Activated CD4-positive, CD25-positive, alpha-beta regulatory T cell treated with anti-CD3 and anti-CD28 coated beads, Interleukin-2, amount 50 U/mL, for 16 hours (primary cell): ENCODE results near the gene ZNF503.

Source experiments
- DNase-seq: peaks from one replicate; pipeline ENCODE4 v3.0.0-alpha.2; 2020; ENCODE audit warnings: low read depth, low spot score

The ZNF503 gene

GRCh38 chr10:75406462-75407223 lies 5.1 kb upstream of the ZNF503 start:
- no peak for DNase-seq

DNA sequence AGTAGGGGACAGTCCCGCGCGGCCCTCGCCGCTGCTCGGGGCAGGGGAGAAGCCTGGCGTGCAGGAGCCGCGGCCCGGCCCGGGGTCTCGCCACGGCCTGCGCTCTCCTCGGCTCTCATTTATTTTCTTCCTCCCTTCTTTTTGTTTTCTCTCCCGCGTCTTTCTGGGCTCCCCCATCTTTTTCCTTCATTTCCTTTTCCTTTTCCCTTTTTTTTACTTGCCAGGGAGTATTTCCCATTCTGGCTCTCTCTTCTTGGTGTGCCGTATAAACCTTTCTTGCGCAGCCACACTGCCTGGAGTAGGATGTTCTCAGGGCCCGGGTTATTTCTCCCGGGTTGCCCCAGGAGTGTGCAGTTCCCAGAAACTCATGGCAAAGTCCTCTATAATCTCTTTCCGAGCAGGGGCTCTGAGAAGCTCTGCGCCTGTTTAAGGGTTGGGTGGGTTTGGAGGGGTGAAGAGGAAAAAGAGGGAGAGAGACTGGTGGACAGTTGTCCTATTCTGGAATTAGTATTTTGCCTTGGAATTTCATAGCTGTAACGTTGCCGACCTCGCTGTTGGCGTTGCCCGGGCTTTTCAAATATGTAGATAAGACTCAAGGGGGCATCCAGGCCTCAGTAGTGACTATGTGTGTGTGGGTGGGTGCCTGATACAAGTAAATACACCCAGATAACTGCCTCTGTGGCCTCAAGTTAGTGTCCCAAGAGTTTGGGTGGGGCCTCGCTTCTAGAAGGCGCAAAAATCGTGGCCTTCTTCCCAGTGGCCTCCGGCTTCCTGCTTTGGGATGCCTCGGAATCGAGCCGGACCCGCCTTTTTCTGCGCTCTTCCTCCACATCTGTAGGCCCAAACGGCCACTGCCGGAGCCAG lies 4.3 kb upstream of the ZNF503 start:
- DNase-seq, result no peak

DNA sequence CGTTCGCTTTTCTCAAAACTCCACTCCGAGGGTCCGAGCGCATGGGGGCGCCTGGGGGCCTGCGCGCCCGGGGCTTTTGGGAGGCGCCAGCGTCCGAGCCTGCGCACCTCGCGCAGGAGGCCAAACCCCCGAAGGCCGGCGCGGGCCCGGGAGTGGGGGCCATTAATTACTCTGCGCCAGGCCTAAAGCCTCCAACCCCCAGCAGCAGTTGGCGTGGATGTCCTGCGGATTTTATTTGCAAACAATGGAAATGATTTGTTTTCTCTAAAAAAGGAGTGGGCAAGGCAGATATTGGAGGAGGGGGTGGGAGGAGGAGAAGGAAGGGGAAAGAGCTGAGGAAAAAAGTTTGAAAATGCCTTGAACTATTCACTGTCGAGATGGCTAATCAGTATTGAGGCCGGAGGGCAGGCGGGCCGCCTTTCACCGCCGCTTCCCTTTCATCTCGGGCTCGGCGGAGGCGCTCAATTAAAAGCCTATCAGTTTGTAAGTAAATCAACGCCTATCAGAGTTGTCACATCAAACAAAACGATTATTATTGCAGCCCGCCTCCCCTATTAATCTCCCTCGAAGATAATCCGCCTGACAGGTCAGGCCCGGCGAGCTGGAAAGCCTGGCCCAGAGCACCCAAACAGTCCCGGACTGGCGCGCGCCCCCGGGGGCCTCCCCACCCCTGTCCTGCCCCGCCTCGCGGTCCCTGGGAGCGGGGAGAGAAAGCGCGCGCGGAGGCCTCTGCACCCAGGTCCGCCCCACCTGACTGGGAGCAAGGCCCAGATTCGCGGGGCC lies 3.4 kb upstream of the ZNF503 start:
- DNase-seq, result no peak

DNA sequence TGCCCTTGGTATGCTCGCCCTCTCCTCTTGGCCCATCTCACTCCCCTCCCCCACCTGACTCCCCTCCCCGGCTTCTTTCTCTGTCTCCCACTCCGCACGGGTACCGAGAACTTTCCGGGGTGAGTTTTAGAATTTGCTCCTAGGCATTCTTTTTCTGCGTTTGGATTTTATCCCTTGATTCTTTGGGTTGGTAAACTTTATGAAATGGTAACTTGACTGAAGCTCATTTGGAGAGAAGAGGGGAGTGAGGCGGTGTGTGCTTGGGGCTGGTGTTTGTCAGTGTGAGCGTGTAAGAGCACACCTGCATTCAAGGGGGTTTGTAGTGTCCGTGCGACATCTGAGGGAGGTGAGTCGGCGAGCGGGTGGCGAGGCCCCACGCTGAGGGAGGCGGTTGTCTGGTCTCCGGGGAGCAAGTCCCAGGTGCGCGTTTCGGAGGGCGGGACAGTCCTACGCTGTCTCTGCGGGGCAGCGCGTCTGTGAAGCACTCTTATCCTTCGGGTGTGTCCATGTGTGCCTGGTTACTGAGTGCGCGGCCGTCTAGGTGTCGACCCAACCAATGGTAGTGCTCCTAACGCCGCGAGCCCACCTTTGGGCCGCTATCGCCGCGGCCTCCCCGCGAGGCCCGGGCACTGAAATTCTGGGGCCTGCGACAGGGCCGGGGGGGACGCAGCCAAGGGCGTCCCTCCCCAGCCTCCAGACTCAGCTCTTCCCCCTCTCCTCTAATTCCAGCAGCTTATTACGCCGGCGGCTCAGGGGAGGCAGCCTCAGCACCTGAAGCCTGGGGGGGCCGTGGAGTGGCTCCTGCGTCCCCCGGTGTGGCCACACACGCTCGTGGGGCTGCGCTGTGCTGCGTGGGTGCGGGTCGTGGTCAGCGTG lies 2.6 kb upstream of the ZNF503 start:
- no peak for DNase-seq

GRCh38 chr10:75403144-75403938 lies 1.8 kb upstream of the ZNF503 start:
- no peak for DNase-seq

GRCh38 chr10:75402486-75403143 lies 1.1 kb upstream of the ZNF503 start:
- no peak for DNase-seq

DNA sequence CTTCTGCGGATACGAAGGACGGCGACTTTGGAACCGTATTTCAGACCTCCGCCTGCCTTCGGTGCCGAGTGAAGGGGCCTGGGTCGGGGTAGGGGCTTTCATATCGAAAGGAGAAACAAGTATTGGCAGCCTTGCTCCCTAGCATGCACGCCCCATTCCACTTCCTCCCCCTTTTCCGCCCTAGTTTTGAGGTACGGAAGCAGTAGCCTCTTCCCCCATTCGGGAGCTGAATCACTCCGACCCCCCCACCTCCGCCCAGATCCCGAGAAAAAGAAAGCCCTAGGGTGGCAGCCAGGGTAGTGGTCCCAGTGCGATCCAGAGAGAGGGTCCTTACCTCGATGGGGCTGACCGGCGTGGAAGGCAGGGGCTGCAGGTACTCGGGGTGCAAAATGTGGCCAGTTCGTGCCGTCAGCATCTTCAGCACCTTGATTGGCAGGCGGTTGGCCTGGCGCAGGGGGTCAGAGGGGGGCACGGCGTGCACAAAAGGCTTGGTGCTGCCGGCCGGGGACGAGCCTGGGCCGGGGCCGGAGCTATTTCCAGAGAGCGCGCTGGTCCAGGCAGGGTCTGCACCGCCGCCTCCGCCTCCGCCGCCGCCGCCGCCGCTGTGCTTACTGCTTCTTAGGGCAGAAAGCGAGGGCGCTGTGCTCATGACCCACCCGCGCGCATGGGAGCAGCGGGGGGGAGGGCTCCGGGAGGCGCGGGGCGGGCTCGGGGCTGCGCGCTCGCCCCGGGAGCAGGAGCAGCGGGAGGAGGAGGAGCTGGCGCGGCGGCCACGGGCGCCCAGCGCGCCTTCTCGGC lies 594 bp downstream of the ZNF503 start:
- DNase-seq, result no peak

DNA sequence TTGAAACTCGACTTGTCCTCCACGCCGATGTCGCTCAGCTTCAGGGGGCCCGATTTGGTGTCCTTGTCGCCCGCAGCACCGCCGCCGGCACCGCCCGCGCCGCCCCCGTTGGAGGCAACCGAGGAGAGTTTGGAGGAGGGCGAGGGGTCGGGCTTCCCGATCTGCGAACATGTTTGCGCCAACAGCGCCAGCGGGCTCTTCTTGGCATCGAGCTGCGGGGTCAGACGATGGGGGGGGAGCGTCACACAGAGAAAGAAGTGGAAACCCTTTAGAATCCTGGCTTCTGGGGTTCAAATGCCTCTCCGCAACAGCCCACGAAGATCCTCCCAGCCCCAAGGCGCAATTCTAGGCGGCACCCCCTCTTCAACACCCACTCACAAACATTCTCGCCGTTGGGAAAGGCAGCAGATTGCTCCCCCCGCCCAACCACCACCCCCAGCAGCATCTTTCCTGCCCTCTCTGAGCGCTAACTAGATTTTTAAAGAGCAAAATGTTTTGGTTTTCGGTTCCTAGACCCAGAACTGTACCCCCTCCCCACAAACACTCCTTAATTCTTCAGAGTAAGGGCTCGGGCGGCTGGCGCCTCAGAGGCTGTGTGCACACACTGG lies 1.3 kb downstream of the ZNF503 start:
- no peak for DNase-seq

GRCh38 chr10:75399461-75400162 lies 2.0 kb downstream of the ZNF503 start:
- DNase-seq, result no peak

GRCh38 chr10:75398692-75399460 lies 2.7 kb downstream of the ZNF503 start:
- DNase-seq, result no peak

DNA sequence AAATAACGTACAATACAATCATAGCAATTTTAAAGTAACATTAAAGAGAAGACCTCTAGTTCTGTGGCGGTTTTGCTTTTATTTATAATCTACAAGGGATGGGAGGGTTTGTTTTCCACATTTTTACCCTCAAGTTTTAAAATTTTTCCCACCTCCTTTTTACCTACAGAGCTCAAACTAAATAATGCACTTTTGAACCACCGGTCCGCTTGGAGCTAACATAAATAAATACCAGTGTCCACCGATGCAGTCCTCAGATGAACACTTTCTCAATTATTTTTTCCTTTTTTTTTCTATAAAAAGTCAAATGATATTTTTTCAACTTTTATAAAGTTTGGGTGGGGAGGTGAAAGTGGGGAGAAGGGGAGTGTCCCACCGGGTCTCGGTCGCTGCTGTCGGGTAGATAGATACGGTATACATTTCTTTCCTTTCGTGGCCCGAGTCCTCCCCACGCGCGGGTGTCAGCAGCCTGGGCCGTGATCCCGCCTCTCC lies 3.3 kb downstream of the ZNF503 start:
- no peak for DNase-seq

DNA sequence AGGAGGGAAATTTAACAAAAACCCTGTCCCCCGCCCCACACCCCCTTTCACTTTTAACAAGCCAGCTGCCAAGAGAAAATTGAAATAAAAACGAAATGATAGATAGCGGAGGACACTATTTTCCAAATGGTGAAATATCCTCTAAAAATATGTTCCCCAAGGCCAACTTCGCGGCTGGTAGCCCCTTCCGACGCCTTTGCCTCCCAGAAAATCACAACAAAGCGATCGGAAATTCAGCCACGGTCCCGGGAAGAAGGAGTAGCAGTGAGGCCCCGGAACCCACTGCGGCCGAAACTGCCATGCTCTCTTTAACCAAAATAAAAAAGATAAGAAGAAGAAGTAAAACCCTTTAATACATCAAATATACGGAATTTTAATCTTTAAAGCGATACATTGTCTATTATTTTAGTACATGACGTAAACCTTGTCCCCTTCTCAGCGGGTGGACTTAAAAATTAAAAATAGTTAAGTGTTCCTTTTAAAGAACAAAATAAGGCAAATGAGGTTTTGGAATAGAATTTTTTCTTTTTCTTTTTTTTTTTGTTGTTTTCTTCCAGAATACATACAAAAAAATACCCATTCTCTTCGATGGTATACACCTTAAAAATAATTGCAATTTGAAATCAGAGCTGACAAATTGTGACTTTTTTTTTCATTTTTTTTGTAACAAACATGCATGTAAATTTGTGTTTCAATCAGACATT lies 3.9 kb downstream of the ZNF503 start:
- DNase-seq, result no peak

DNA sequence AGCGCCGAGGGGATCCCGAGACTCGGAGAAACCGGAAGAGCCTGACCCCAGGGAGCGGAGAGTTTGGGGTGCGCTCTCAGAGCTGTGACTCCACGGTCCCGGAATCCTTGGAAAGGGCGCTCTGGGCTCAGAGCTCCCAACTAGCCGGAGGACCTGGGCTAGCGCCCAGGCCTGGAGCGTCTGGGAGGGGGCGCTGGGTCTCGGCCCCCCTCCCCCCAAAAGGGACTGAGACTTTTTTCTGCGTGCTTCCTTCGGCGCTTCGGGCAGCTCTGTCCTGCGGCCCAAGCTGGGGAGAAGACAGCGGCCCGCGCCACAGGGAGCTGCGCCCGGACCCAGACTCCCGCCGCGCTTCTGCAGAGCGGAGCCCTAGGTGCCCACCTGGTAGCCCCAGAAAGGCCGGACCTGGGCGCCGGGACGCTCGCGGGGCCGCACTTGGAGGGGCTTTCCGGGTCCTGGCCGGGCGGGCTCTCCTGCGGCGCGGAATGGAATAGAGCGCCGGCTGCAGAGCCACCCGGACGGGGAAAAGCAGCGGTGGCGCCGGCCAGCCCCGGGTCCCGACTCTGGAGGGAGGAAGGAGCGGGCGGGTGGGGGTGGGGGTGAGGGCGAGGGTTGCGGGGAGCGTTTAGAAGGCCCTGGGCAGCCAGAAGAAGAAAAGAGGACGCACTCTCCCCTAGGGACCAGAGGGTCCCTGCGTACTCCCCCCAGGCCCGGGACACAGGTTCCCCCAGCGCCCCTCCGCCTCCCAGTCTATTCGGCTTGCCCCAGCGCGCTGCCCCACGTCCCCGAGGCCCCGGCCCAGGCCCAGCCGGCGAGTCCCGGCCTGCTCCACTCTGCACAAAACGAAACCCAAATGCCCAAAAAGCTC lies 4.7 kb downstream of the ZNF503 start:
- no peak for DNase-seq

- no peak for DNase-seq
Measured at GRCh38 chr10:75395932-75396630, 5.5 kb downstream of the ZNF503 start.
